Suprapubic skin (tissue), 4 donors: Measurements from ENCODE around the gene MEX3D. TPM values are rescaled to one million over a fixed set of nuclear protein-coding genes. Genes with fewer than 3 reads are reported as not detected.

Experiments
- DNase-seq, 2 donors: peaks; one replicate each; pipeline ENCODE4 v3.0.0-alpha.2; 2019; ENCODE audit warnings: low spot score in 2 of 2
- H3K27ac ChIP-seq: fragments of 200-600 bp; sonication (generic); one replicate; pipeline ENCODE4 v1.5.1; 2019
- H3K27me3 ChIP-seq: fragments of 200-600 bp; sonication (generic); one replicate; pipeline ENCODE4 v1.5.1; 2019
- H3K36me3 ChIP-seq: fragments of 200-600 bp; sonication (generic); one replicate; pipeline ENCODE4 v1.5.1; 2019
- H3K4me1 ChIP-seq: fragments of 200-600 bp; sonication (generic); one replicate; pipeline ENCODE4 v1.5.1; 2019
- H3K4me3 ChIP-seq: fragments of 200-600 bp; sonication (generic); one replicate; pipeline ENCODE4 v1.5.1; 2019; ENCODE audit warnings: mild to moderate bottlenecking
- H3K9me3 ChIP-seq: fragments of 200-600 bp; sonication (generic); one replicate; pipeline ENCODE4 v1.5.1; 2019
- EP300 ChIP-seq: sonication (generic); formaldehyde crosslinking; IDR thresholded peaks from one replicate; pipeline ENCODE4 v1.6.1; 2017; ENCODE audit warnings: antibody characterized with exemption
- POLR2A ChIP-seq, 2 donors: fragments of 450-650 bp; IDR thresholded peaks; one replicate each; pipeline ENCODE4 v1.6.1; 2017; ENCODE audit warnings: antibody characterized with exemption in 2 of 2, mild to moderate bottlenecking in 2 of 2, moderate library complexity in 2 of 2
- POLR2AphosphoS5 ChIP-seq, 3 donors: sonication (generic); formaldehyde crosslinking; IDR thresholded peaks; one replicate each; pipeline ENCODE4 v1.6.1; 2017; ENCODE audit warnings: antibody characterized with exemption in 3 of 3
- WGBS: methylation state at CpG from one replicate; pipeline ENCODE4 v1.1.5; 2018; 5-methylcytosine and 5-hydroxymethylcytosine counted together
- total RNA-seq, 4 donors: library from RNA; depleted of rRNA; stranded (reverse); fragments of >200 nt; gene quantifications; one replicate each; pipeline ENCODE4 v1.1.0, GENCODE V29; 2016
- TF ChIP-seq, protein P1 (sequence below), 2 donors: fragments of 200-600 bp in 1 of 2; fragments of 450-650 bp in 1 of 2; sonication (generic) in 1 of 2; IDR thresholded peaks; one replicate each; pipeline ENCODE4 v1.5.1; 2016 to 2019; ENCODE audit warnings: antibody characterized with exemption in 2 of 2, mild to moderate bottlenecking in 1 of 2, moderate library complexity in 1 of 2

The MEX3D gene
- total RNA-seq, 4 donors from 2014 or later: 20.1 to 36.4 (median 26.9) TPM

- peaks cover 14% of the 10 kb centered on the region for H3K36me3 ChIP-seq
- peaks cover 38% of the 10 kb centered on the region for H3K4me1 ChIP-seq
- peak overlapping the region; percentile 83 for H3K4me3 ChIP-seq
- H3K27me3 ChIP-seq: no peaks in the 10 kb centered on the region
- no peak for DNase-seq
- H3K9me3 ChIP-seq: no peaks in the 10 kb centered on the region
- TF ChIP-seq POLR2A (IDR thresholded peaks at IDR 0.05): no peak
- TF ChIP-seq EP300: no peak
- TF ChIP-seq POLR2AphosphoS5 (IDR thresholded peaks at IDR 0.05): no peak
- TF ChIP-seq, protein P1, sequence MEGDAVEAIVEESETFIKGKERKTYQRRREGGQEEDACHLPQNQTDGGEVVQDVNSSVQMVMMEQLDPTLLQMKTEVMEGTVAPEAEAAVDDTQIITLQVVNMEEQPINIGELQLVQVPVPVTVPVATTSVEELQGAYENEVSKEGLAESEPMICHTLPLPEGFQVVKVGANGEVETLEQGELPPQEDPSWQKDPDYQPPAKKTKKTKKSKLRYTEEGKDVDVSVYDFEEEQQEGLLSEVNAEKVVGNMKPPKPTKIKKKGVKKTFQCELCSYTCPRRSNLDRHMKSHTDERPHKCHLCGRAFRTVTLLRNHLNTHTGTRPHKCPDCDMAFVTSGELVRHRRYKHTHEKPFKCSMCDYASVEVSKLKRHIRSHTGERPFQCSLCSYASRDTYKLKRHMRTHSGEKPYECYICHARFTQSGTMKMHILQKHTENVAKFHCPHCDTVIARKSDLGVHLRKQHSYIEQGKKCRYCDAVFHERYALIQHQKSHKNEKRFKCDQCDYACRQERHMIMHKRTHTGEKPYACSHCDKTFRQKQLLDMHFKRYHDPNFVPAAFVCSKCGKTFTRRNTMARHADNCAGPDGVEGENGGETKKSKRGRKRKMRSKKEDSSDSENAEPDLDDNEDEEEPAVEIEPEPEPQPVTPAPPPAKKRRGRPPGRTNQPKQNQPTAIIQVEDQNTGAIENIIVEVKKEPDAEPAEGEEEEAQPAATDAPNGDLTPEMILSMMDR (IDR thresholded peaks at IDR 0.05): no peak
- under 1% methylated on average over 22 of the region's 31 CpGs for WGBS
- H3K27ac ChIP-seq: peak overlapping the region; percentile 98
These were observed 23.4 kb upstream of the MEX3D start for GRCh38 chr19:1591421-1592023.

- peaks cover 38% of the 10 kb centered on the region for H3K4me1 ChIP-seq
- WGBS: 26% methylated on average over 10 of the region's 10 CpGs
- H3K27ac ChIP-seq: peak overlapping the region; percentile 98
- TF ChIP-seq POLR2A (IDR thresholded peaks at IDR 0.05) (no peak), POLR2AphosphoS5 (IDR thresholded peaks at IDR 0.05) (no peak), EP300 (no peak)
- TF ChIP-seq, protein P1 (IDR thresholded peaks at IDR 0.05): no peak
- no peaks in the 10 kb centered on the region for H3K27me3 ChIP-seq
- H3K9me3 ChIP-seq: no peaks in the 10 kb centered on the region
- peak overlapping the region; percentile 83 for H3K4me3 ChIP-seq
- H3K36me3 ChIP-seq: peaks cover 7% of the 10 kb centered on the region
- no peak for DNase-seq
These were observed 22.7 kb upstream of the MEX3D start for GRCh38 chr19:1590641-1591397.

DNA sequence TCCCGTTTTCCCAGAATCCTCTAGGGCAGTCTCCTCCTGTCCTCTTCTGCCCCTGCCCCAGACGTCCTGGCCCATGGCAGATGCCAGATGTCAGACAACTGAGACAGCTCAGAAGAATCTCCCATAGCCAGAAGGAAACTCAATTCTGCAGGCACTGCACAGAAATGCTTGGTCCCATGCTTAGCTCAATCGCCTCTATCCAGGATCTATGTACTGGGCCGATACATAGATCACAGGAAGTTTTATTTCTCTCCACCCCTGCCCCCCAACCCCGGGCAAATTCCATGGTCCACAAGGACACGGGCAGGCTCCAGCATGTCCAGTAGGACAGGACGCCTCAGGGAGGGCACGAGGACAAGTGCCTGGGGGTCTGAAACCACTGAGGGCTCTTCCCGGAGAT lies 19.7 kb upstream of the MEX3D start:
- whole genome bisulfite sequencing: 60% methylated on average over 9 of the region's 9 CpGs
- Histone ChIP-seq H3K4me3 (no peak overlapping the region), H3K4me1 (peaks cover 29% of the 10 kb centered on the region), H3K27ac (no peak overlapping the region), H3K27me3 (no peaks in the 10 kb centered on the region), H3K36me3 (peaks cover 20% of the 10 kb centered on the region), H3K9me3 (no peaks in the 10 kb centered on the region)
- no peak for DNase-seq
- TF ChIP-seq POLR2AphosphoS5 (IDR thresholded peaks at IDR 0.05) (no peak), EP300 (no peak)

- H3K4me3 ChIP-seq: no peak overlapping the region
- 95% methylated on average over 7 of the region's 13 CpGs for WGBS
- H3K27me3 ChIP-seq: no peaks in the 10 kb centered on the region
- H3K9me3 ChIP-seq: no peaks in the 10 kb centered on the region
- H3K36me3 ChIP-seq: peaks cover 47% of the 10 kb centered on the region
- H3K4me1 ChIP-seq: peaks cover 9% of the 10 kb centered on the region
- no peak for DNase-seq
- TF ChIP-seq POLR2AphosphoS5 (IDR thresholded peaks at IDR 0.05) (no peak), EP300 (no peak), POLR2A (IDR thresholded peaks at IDR 0.05) (no peak)
- TF ChIP-seq, protein P1 (IDR thresholded peaks at IDR 0.05): no peak
- H3K27ac ChIP-seq: no peak overlapping the region
These were observed 17.1 kb upstream of the MEX3D start for GRCh38 chr19:1585243-1585580.

DNA sequence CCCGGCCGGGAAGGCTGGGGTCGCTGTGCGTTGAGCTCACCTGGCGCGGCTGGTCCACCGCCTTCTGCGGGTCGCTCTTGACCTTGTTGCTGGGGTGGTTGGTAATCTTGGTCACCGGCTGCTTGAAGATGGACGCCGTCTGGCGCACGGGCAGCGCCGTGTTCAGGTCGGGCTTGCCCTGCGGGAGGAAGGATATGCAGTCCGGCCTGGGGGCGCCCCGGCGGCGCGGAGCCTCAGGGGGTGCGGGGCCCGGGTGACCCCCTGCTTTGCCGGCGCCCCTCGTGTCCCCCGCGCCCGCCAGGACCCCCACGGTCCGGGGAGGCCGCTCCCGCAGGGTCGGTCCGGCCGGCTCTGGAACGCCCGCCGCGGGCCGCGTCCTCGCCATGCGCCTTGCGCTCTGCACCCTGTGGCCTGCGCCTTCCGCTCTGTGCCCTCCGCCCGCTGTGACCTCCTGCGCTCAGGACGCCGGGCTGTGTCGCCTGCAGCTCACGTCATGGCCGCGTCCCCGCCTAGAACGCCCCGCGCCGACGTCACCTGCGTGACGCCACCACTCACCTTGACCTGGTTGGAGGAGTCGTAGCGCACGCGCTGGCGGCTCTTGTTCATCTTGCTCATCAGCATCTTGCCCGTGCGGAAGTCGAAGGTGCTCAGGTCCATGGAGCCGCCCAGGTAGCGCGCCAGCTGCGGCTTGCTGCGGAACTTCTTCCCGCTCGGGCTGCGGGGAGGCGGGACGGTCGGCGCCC lies 16.5 kb upstream of the MEX3D start:
- 91% methylated on average over 53 of the region's 87 CpGs for WGBS
- Histone ChIP-seq H3K27me3 (no peaks in the 10 kb centered on the region), H3K27ac (no peak overlapping the region), H3K36me3 (peaks cover 52% of the 10 kb centered on the region), H3K4me3 (no peak overlapping the region), H3K4me1 (peaks cover 5% of the 10 kb centered on the region), H3K9me3 (no peaks in the 10 kb centered on the region)
- no peak for TF ChIP-seq POLR2A (IDR thresholded peaks at IDR 0.05)
- no peak for TF ChIP-seq POLR2AphosphoS5 (IDR thresholded peaks at IDR 0.05)
- TF ChIP-seq, protein P1 (IDR thresholded peaks at IDR 0.05): no peak
- TF ChIP-seq EP300: no peak
- DNase-seq: no peak
